ENCODE data around the gene CYP4V2.

Gene CYP4V2

GRCh38 chr4:186191200-186192065, at the start of gene CYP4V2:
CYP4V2 (plus strand) TSS chr4:186191567; CDS start chr4:186191824, 257 bp downstream.
- peak; percentile 16 for DNase-seq

- no peak for DNase-seq
These were observed 47.0 kb upstream of the CYP4V2 start for GRCh38 chr4:186144198-186144945.

- no peak for DNase-seq
These were observed 46.3 kb upstream of the CYP4V2 start for GRCh38 chr4:186144946-186145569.

GRCh38 chr4:186146458-186146857, 44.9 kb upstream of the CYP4V2 start:
- DNase-seq, result no peak

- DNase-seq, result no peak
These were observed 42.9 kb upstream of the CYP4V2 start for GRCh38 chr4:186148336-186148975.

GRCh38 chr4:186149872-186150271, 41.5 kb upstream of the CYP4V2 start:
- no peak for DNase-seq

GRCh38 chr4:186150926-186151325, 40.4 kb upstream of the CYP4V2 start:
- no peak for DNase-seq

GRCh38 chr4:186151499-186151898, 39.9 kb upstream of the CYP4V2 start:
- DNase-seq, result no peak

- DNase-seq, result no peak
These were observed 33.1 kb upstream of the CYP4V2 start for GRCh38 chr4:186158021-186158813.

- DNase-seq, result no peak
These were observed 32.4 kb upstream of the CYP4V2 start for GRCh38 chr4:186158966-186159365.

- no peak for DNase-seq
These were observed 31.8 kb upstream of the CYP4V2 start for GRCh38 chr4:186159613-186160012.

GRCh38 chr4:186161138-186161537, 30.2 kb upstream of the CYP4V2 start:
- DNase-seq, result no peak

GRCh38 chr4:186166852-186167512, 24.4 kb upstream of the CYP4V2 start:
- DNase-seq, result no peak

GRCh38 chr4:186167605-186168004, 23.8 kb upstream of the CYP4V2 start:
- DNase-seq, result no peak

- DNase-seq, result no peak
These were observed 22.6 kb upstream of the CYP4V2 start for GRCh38 chr4:186168750-186169149.

GRCh38 chr4:186169333-186169944, 21.9 kb upstream of the CYP4V2 start:
- no peak for DNase-seq

- DNase-seq, result no peak
These were observed 21.2 kb upstream of the CYP4V2 start for GRCh38 chr4:186169945-186170802.

- DNase-seq, result no peak
These were observed 20.4 kb upstream of the CYP4V2 start for GRCh38 chr4:186170966-186171365.

- no peak for DNase-seq
These were observed 18.8 kb upstream of the CYP4V2 start for GRCh38 chr4:186172546-186172945.

- no peak for DNase-seq
These were observed 3.3 kb upstream of the CYP4V2 start for GRCh38 chr4:186188107-186188506.
